LNCAP (cell line): ENCODE measurements around the gene ABCB8.

Source experiments
- TF ChIP-seq, protein P1 (sequence below): fragments of 450-650 bp; IDR thresholded peaks from 2 replicates; pipeline ENCODE4 v1.5.1; 2017; ENCODE audit warnings: mild to moderate bottlenecking

Gene ABCB8

GRCh38 chr7:150999497-151000230 is 28.6 kb upstream of the ABCB8 start:
- TF ChIP-seq, protein P1, sequence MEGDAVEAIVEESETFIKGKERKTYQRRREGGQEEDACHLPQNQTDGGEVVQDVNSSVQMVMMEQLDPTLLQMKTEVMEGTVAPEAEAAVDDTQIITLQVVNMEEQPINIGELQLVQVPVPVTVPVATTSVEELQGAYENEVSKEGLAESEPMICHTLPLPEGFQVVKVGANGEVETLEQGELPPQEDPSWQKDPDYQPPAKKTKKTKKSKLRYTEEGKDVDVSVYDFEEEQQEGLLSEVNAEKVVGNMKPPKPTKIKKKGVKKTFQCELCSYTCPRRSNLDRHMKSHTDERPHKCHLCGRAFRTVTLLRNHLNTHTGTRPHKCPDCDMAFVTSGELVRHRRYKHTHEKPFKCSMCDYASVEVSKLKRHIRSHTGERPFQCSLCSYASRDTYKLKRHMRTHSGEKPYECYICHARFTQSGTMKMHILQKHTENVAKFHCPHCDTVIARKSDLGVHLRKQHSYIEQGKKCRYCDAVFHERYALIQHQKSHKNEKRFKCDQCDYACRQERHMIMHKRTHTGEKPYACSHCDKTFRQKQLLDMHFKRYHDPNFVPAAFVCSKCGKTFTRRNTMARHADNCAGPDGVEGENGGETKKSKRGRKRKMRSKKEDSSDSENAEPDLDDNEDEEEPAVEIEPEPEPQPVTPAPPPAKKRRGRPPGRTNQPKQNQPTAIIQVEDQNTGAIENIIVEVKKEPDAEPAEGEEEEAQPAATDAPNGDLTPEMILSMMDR, result no peak

DNA sequence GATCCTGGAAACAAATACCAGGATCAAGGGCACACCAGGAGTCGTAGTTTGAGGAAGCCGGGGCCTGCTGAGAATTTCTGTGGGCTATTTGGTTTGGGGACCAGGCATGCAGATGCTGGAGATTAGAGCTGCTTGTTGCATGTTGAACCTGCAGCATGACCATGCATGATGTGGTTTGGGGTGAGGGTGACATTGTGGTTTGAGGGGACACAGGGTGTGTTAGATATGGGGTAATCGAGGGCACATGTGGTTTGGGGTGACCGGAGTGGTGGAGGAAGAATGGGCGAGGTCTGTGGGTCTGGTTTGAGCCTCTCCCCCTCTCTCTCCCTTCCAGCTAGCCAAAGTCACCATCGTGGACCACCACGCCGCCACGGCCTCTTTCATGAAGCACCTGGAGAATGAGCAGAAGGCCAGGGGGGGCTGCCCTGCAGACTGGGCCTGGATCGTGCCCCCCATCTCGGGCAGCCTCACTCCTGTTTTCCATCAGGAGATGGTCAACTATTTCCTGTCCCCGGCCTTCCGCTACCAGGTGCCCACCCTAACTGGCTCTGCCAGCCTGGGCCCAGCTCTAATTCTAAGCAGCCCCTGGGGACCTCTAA is 27.3 kb upstream of the ABCB8 start:
- TF ChIP-seq, protein P1, result no peak

DNA sequence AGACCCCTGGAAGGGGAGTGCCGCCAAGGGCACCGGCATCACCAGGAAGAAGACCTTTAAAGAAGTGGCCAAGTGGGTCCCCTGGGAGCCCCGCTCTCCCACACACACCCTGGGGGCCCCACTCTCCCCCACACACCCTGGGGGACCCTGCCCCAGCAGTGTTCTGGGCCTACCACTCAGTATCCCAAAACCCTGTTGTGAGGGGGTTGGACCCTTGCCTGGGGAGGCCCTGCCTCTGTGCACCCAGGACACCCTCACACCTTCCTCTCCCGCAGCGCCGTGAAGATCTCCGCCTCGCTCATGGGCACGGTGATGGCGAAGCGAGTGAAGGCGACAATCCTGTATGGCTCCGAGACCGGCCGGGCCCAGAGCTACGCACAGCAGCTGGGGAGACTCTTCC is 26.7 kb upstream of the ABCB8 start:
- TF ChIP-seq, protein P1, result no peak

- TF ChIP-seq, protein P1, result no peak
These were observed 24.7 kb upstream of the ABCB8 start for GRCh38 chr7:151003572-151003971.

GRCh38 chr7:151005566-151005965 is 22.7 kb upstream of the ABCB8 start:
- TF ChIP-seq, protein P1, result no peak

DNA sequence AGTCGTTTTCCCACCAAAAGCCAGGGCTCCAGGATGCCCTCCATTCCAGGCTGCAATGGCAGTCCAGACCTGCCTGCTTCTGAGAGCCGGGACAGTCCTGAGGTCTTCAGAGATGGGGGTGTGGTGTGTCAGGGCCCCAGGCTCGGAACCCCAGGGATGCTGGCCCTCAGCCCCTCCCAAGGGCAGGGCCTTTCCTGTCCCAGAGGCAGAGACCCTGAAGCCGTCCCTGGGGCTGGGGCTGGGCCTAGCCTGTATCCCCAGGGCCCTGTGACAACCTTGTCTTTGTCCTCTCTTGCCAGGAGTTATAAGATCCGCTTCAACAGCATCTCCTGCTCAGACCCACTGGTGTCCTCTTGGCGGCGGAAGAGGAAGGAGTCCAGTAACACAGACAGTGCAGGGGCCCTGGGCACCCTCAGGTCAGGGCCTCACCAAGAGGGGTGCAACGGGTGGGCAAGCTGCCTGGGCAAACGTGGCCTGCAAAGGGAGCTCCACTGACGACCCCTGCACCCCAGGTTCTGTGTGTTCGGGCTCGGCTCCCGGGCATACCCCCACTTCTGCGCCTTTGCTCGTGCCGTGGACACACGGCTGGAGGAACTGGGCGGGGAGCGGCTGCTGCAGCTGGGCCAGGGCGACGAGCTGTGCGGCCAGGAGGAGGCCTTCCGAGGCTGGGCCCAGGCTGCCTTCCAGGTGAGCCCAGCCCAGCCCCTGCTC is 21.5 kb upstream of the ABCB8 start:
- TF ChIP-seq, protein P1, result no peak

- TF ChIP-seq, protein P1, result no peak
These were observed 20.8 kb upstream of the ABCB8 start for GRCh38 chr7:151007469-151007898.
